Thyroid gland (tissue), 4 donors: ENCODE data around the gene NUDT5. TPM values are rescaled to one million over a fixed set of nuclear protein-coding genes. Genes with fewer than 3 reads are reported as not detected.

Experiments
- DNase-seq, 2 donors: peaks; one replicate each; pipeline ENCODE4 v3.0.0-alpha.2; 2019
- H3K27ac ChIP-seq, 3 donors: fragments of 200-600 bp; sonication (generic); 1 replicate in 2 of 3; 2 replicates in 1 of 3; pipeline ENCODE4 v1.5.1; 2016 to 2019; ENCODE audit warnings: mild to moderate bottlenecking in 1 of 3, moderate library complexity in 1 of 3
- H3K27me3 ChIP-seq: fragments of 200-600 bp; sonication (generic); one replicate; pipeline ENCODE4 v1.5.1; 2019
- H3K36me3 ChIP-seq, 2 donors: fragments of 200-600 bp; sonication (generic); one replicate each; pipeline ENCODE4 v1.5.1; 2016 to 2019
- H3K4me1 ChIP-seq, 2 donors: fragments of 200-600 bp; sonication (generic); one replicate each; pipeline ENCODE4 v1.5.1; 2017 to 2019
- H3K4me3 ChIP-seq, 3 donors: fragments of 200-600 bp; sonication (generic); replicated peaks in 1 of 3; 1 replicate in 2 of 3; 2 replicates in 1 of 3; pipeline ENCODE4 v1.5.1; 2016; ENCODE audit warnings: mild to moderate bottlenecking in 1 of 3
- H3K9me3 ChIP-seq: fragments of 200-600 bp; sonication (generic); one replicate; pipeline ENCODE4 v1.5.1; 2017
- POLR2A ChIP-seq, 2 donors: fragments of 450-650 bp; IDR thresholded peaks; one replicate each; pipeline ENCODE4 v1.6.1; 2017; ENCODE audit warnings: antibody characterized with exemption in 2 of 2, mild to moderate bottlenecking in 2 of 2, moderate library complexity in 1 of 2
- WGBS, 2 donors: methylation state at CpG; one replicate each; pipeline ENCODE4 v1.1.5; 2017; 5-methylcytosine and 5-hydroxymethylcytosine counted together
- intact Hi-C: fragments of 100-400 bp; cut with DNase I; formaldehyde crosslinking; loops from one replicate; pipeline ENCODE4 v1.15.1; 2023
- total RNA-seq, 4 donors: library from RNA; depleted of rRNA; stranded (reverse); fragments of >200 nt; gene quantifications; one replicate each; pipeline ENCODE4 v1.2.3, GENCODE V29; 2016
- TF ChIP-seq, protein P1 (sequence below), 6 experiments: fragments of 200-600 bp in 3 of 6; fragments of 450-650 bp in 3 of 6; sonication (generic) in 3 of 6; IDR thresholded peaks; one replicate each; pipeline ENCODE4 v1.5.1; 2016 to 2019; ENCODE audit warnings: antibody characterized with exemption in 6 of 6, mild to moderate bottlenecking in 2 of 6, inconsistent platforms in 1 of 6, moderate library complexity in 1 of 6

Gene NUDT5
- total RNA-seq: 10 to 100 TPM; 44.9 to 57.9 (median 51.8) TPM

GRCh38 chr10:12195603-12196506 is at the start of gene NUDT5, which contains the start of gene CDC123:
TSS of gene NUDT5 (minus strand) at chr10:12195891. CDS start at chr10:12186291, 9,600 bp downstream.
TSS of gene CDC123 (plus strand) at chr10:12196188. CDS start at chr10:12196246, 58 bp downstream.
- Histone ChIP-seq H3K9me3 (no peaks in the 10 kb centered on the region), H3K27ac (peak within 1 kb of the TSS; percentile 61 to 95 (median 90)), H3K4me3 (peak within 1 kb of the TSS; percentile 60 to 93 (median 64)), H3K27me3 (no peaks in the 10 kb centered on the region), H3K36me3 (peaks cover 0 to 5% of the 10 kb centered on the region in 2 donors), H3K4me1 (peaks cover 17 to 27% of the 10 kb centered on the region in 2 donors)
- intact Hi-C loops: no loop called here
- peak in 1 of 2 donors; percentile 42 for TF ChIP-seq POLR2A (IDR thresholded peaks at IDR 0.05)
- TF ChIP-seq, protein P1, sequence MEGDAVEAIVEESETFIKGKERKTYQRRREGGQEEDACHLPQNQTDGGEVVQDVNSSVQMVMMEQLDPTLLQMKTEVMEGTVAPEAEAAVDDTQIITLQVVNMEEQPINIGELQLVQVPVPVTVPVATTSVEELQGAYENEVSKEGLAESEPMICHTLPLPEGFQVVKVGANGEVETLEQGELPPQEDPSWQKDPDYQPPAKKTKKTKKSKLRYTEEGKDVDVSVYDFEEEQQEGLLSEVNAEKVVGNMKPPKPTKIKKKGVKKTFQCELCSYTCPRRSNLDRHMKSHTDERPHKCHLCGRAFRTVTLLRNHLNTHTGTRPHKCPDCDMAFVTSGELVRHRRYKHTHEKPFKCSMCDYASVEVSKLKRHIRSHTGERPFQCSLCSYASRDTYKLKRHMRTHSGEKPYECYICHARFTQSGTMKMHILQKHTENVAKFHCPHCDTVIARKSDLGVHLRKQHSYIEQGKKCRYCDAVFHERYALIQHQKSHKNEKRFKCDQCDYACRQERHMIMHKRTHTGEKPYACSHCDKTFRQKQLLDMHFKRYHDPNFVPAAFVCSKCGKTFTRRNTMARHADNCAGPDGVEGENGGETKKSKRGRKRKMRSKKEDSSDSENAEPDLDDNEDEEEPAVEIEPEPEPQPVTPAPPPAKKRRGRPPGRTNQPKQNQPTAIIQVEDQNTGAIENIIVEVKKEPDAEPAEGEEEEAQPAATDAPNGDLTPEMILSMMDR (IDR thresholded peaks at IDR 0.05): peak in 2 of 6 experiments; percentile 5 to 6
- peak; percentile 88 to 89 for DNase-seq
- WGBS, 2 donors: 0% methylated on average over 57 of the region's 62 CpGs

DNA sequence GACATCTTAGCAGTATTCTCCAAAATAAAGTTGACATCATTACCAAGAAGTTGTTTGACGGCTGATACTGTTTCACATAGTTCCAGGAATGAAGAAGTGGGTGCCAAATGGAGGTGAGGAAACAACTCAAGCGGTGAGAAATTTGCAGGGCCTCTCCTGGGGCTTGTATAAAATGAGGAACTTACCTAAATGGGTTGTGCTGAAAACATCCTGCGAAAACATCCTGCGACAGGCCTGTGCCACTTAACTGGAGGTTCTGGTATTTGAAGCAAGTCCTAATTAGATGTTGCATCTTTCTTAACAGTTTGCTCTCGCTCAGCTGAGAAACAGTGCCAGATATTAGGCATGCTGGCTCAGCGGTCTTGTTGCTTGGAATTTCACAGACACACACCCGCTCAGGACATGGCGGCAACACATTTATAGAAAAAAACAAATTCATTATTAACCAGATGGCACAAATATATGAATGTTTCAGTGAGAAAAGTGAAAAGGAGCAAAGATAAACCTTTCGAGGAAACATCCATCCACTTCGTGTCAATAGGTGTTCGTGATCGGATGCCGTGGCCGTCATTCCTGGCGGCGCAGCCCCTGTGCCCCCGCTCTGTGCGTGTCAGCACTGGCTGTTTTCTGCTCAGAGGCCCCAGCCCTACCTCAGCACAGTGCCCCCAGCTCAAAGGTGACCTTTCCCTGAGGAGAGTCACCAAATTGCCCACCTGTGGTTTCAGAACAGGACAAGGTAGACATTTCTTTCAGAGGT is 48.4 kb upstream of the NUDT5 start:
- intact Hi-C loops: no loop called here
- Histone ChIP-seq H3K36me3 (peaks cover 23 to 26% of the 10 kb centered on the region in 2 donors), H3K27me3 (no peaks in the 10 kb centered on the region), H3K27ac (no peak overlapping the region), H3K4me1 (no peaks in the 10 kb centered on the region), H3K4me3 (no peak overlapping the region), H3K9me3 (no peaks in the 10 kb centered on the region)
- no peak for DNase-seq
- 94% methylated on average over 18 of the region's 18 CpGs for WGBS, 2 donors
- TF ChIP-seq, protein P1 (IDR thresholded peaks at IDR 0.05): no peak
- TF ChIP-seq POLR2A (IDR thresholded peaks at IDR 0.05): no peak

GRCh38 chr10:12241810-12242529 is 46.3 kb upstream of the NUDT5 start:
- intact Hi-C loops: no loop called here
- no peak overlapping the region for H3K27ac ChIP-seq
- H3K4me1 ChIP-seq: no peaks in the 10 kb centered on the region
- no peak for DNase-seq
- TF ChIP-seq, protein P1 (IDR thresholded peaks at IDR 0.05): no peak
- TF ChIP-seq POLR2A (IDR thresholded peaks at IDR 0.05): no peak
- 67 to 78% methylated on average over 19 of the region's 19 CpGs for WGBS, 2 donors
- no peak overlapping the region for H3K4me3 ChIP-seq
- H3K27me3 ChIP-seq: no peaks in the 10 kb centered on the region
- H3K9me3 ChIP-seq: no peaks in the 10 kb centered on the region
- peaks cover 20 to 33% of the 10 kb centered on the region in 2 donors for H3K36me3 ChIP-seq

DNA sequence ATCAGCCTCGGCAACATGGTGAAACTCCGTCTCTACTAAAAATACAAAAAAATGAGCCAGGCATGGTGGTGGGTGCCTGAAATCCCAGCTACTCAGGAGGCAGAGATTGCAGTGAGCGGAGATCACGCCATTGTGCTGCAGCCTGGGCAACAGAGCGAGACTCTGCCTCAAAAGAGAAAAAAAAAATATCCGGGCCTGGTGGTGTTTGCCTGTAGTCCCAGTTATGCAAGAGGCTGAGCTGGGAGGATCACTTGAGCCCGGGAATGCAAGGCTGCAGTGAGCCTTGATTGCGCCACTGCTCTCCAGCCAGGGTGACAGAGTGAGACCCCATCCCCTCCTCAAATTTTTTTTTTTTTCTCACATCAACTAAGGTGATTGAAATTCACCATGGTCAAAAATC is 43.1 kb upstream of the NUDT5 start:
- Histone ChIP-seq H3K4me1 (peaks cover 4 to 7% of the 10 kb centered on the region in 2 donors), H3K27ac (no peak overlapping the region), H3K4me3 (no peak overlapping the region), H3K27me3 (no peaks in the 10 kb centered on the region), H3K36me3 (peaks cover 7 to 12% of the 10 kb centered on the region in 2 donors), H3K9me3 (no peaks in the 10 kb centered on the region)
- 93 to 95% methylated on average over 8 of the region's 8 CpGs for WGBS, 2 donors
- no peak for TF ChIP-seq POLR2A (IDR thresholded peaks at IDR 0.05)
- TF ChIP-seq, protein P1 (IDR thresholded peaks at IDR 0.05): no peak
- DNase-seq: no peak
- intact Hi-C loops: no loop called here
